Natural killer cell treated with Interleukin-12 subunit alpha and Interleukin-12 subunit beta and Interleukin-15 and Interleukin-18, amount 100 ng/mL, for 72 hours (primary cell): ENCODE results near the gene KCNQ1. TPM values are rescaled to one million over a fixed set of nuclear protein-coding genes. Genes with fewer than 3 reads are reported as not detected.
A peak's percentile ranks its signal among the peaks of the same experiment; 100 is the strongest.

ENCODE experiments used
- ATAC-seq, 2 donors: fragments of 150-1000 bp; cut with Tn5 transposase in 1 of 2; sonication (Bioruptor Pico), chemical (Tn5 transposase) in 1 of 2; 2 replicates each; pipeline ENCODE4 v1.10.0; 2021
- DNase-seq: peaks from one replicate; pipeline ENCODE4 v3.0.0; 2022; ENCODE audit warnings: low spot score
- H3K27ac Mint-ChIP-seq, 2 donors: 1 replicate in 1 of 2; 2 replicates in 1 of 2; pipeline ENCODE4 v1.8.0; 2022; ENCODE audit warnings: mixed read lengths in 2 of 2, mild to moderate bottlenecking in 1 of 2, moderate library complexity in 1 of 2
- H3K27me3 Mint-ChIP-seq, 2 donors: 1 replicate in 1 of 2; 2 replicates in 1 of 2; pipeline ENCODE4 v1.8.0; 2022; ENCODE audit warnings: mixed read lengths in 2 of 2
- H3K36me3 Mint-ChIP-seq: one replicate; pipeline ENCODE4 v1.8.0; 2022; ENCODE audit warnings: mixed read lengths
- H3K4me1 Mint-ChIP-seq, 2 donors: 1 replicate in 1 of 2; 2 replicates in 1 of 2; pipeline ENCODE4 v1.8.0; 2022; ENCODE audit warnings: low read depth in 2 of 2, mixed read lengths in 2 of 2, mild to moderate bottlenecking in 1 of 2
- H3K4me3 Mint-ChIP-seq: one replicate; pipeline ENCODE4 v1.8.0; 2022; ENCODE audit warnings: mixed read lengths
- H3K9me3 Mint-ChIP-seq: 2 replicates; pipeline ENCODE4 v1.8.0; 2022; ENCODE audit warnings: mixed read lengths
- total RNA-seq, 2 donors: library from RNA; stranded (reverse); gene quantifications; one replicate each; pipeline ENCODE4 v1.2.3, GENCODE V29; 2022

The KCNQ1 gene
- total RNA-seq, 2 donors from 2014 or later, result 0.19 to 1.4 TPM

- no peak overlapping the region for H3K27ac Mint-ChIP-seq
Measured at GRCh38 chr11:2447951-2448650, 3.3 kb downstream of the KCNQ1 start.

GRCh38 chr11:2448661-2449547 is 4.1 kb downstream of the KCNQ1 start:
- no peak overlapping the region for H3K4me3 Mint-ChIP-seq
- H3K4me1 Mint-ChIP-seq, result peaks cover 0 to 5% of the 10 kb centered on the region in 2 donors
- no peaks in the 10 kb centered on the region for H3K36me3 Mint-ChIP-seq
- peaks cover 0 to 12% of the 10 kb centered on the region in 2 donors for H3K27me3 Mint-ChIP-seq
- H3K9me3 Mint-ChIP-seq, result no peaks in the 10 kb centered on the region
- no peak overlapping the region for H3K27ac Mint-ChIP-seq
- DNase-seq (peak; percentile 54), ATAC-seq (no peak)

More at GRCh38 chr11:2447951-2448650, 3.3 kb downstream of the KCNQ1 start:
- no peak overlapping the region for H3K4me3 Mint-ChIP-seq
- H3K4me1 Mint-ChIP-seq, result peaks cover 0 to 5% of the 10 kb centered on the region in 2 donors
- ATAC-seq (no peak), DNase-seq (peak; percentile 47)
- no peaks in the 10 kb centered on the region for H3K36me3 Mint-ChIP-seq
- no peaks in the 10 kb centered on the region for H3K9me3 Mint-ChIP-seq
- H3K27me3 Mint-ChIP-seq, result peaks cover 4 to 16% of the 10 kb centered on the region in 2 donors

DNA sequence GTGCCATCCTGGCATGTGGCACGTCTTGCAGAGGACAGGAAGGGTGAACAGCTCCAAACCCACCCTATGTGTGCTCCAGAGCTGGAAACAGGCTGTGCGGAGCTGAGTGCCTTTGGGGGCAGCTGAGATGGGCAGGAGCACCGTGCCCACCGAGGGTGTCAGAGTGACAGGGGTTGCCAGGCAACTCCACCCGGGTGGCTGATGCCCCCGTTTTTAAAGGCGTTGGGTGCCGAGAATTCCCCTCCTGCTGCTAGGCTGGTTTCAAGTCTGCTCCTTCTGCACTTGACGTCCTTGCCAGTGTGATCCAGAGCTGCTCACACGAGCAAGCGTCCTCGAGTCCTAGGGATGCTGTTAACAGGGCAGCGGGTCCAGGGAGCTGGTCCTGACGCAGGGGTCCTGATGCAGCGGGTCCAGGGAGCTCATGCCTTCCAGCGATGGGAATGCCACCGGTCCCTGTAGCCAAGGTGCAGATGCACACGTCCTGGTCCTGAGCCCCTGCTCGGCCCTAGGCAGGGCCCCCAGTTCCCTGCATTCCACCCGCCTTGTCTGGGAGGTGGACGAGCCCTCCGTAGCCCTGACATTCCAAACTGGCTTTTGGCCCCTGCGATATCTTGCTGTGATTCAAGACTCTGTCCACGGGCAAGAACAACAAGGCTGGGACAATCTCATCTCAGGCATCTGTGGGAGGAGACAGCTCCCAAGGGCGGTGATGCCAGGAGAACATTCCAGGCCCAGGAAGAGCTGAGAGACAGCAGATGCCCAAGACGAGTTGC is 4.9 kb downstream of the KCNQ1 start:
- Mint-ChIP-seq H3K4me3 (no peak overlapping the region), H3K9me3 (no peaks in the 10 kb centered on the region), H3K4me1 (peaks cover 0 to 5% of the 10 kb centered on the region in 2 donors), H3K36me3 (no peaks in the 10 kb centered on the region), H3K27me3 (peaks cover 0 to 12% of the 10 kb centered on the region in 2 donors), H3K27ac (no peak overlapping the region)
- DNase-seq, result peak; percentile 2
- no peak for ATAC-seq

- DNase-seq, result peak; percentile 53
- Mint-ChIP-seq H3K36me3 (no peaks in the 10 kb centered on the region), H3K4me3 (no peak overlapping the region), H3K9me3 (no peaks in the 10 kb centered on the region), H3K27me3 (peaks cover 3 to 11% of the 10 kb centered on the region in 2 donors), H3K27ac (no peak overlapping the region), H3K4me1 (peaks cover 0 to 2% of the 10 kb centered on the region in 2 donors)
- no peak for ATAC-seq
Measured at GRCh38 chr11:2450321-2451041, 5.7 kb downstream of the KCNQ1 start.

DNA sequence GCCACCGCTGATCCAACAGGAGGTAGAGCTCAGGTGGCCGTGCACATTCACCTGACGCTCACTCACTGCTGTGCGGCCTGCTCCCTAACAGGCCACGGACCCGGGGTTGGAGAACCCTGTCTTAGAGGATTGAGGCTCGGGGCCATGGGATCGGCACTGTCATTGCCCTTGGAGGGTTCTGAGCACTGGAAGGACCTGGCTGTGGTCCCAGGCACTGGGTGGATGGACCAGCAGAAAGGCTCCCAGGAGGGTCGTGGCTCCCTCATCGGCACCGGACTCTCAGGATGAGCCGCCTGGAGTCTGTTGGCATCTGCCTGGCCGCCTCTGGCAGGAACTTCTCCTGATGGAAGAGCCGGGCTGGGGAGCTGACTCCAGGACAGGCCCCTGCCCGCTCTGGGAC is 6.5 kb downstream of the KCNQ1 start:
- no peak overlapping the region for H3K27ac Mint-ChIP-seq
- DNase-seq, result peak; percentile 20

GRCh38 chr11:2451916-2452315 is 7.1 kb downstream of the KCNQ1 start:
- H3K27me3 Mint-ChIP-seq, result peaks cover 9 to 17% of the 10 kb centered on the region in 2 donors
- H3K27ac Mint-ChIP-seq, result no peak overlapping the region
- ATAC-seq (no peak), DNase-seq (no peak)
- H3K4me1 Mint-ChIP-seq, result peaks cover 0 to 2% of the 10 kb centered on the region in 2 donors
- H3K4me3 Mint-ChIP-seq, result no peak overlapping the region
- no peaks in the 10 kb centered on the region for H3K36me3 Mint-ChIP-seq
- H3K9me3 Mint-ChIP-seq, result no peaks in the 10 kb centered on the region

More for the DNA sequence above, 6.5 kb downstream of the KCNQ1 start:
- Mint-ChIP-seq H3K4me3 (no peak overlapping the region), H3K36me3 (no peaks in the 10 kb centered on the region), H3K4me1 (peaks cover 0 to 2% of the 10 kb centered on the region in 2 donors), H3K9me3 (no peaks in the 10 kb centered on the region), H3K27me3 (peaks cover 9 to 17% of the 10 kb centered on the region in 2 donors)
- ATAC-seq, result no peak

DNA sequence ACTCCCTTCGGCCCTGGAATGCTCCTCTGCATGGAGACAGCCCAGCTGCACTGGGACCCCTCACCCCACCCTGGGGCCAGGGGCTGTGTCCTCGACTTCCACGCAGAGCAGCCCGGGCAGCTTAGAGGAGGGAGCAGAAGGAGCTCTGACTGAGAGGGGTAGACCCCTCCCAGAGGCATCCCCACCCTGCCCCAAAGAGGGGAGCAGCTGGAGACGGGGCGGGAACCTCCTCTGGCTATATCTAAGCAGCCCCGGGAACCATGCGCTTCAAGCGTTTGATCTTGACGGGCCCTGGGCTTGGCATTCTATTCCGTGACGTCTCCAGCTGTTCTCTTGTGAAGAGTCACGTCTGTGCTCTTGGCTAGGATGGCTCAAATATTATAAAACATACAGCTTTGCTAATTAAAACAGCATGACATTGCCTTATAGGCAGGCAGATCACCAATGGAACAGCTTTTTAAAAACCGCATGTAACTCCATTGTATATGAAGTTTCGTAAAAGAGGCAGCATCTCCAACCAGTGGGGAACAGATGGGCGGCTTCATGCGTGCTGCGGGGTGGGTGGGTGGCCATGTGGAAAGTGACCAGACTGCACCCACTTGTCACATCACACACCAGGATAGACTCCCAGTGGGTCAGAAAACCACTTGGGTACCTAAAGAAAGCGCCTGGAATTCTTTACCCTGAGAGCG is 7.7 kb downstream of the KCNQ1 start:
- Mint-ChIP-seq H3K4me3 (no peak overlapping the region), H3K4me1 (no peaks in the 10 kb centered on the region), H3K36me3 (no peaks in the 10 kb centered on the region), H3K27me3 (peaks cover 9 to 15% of the 10 kb centered on the region in 2 donors), H3K27ac (no peak overlapping the region), H3K9me3 (no peaks in the 10 kb centered on the region)
- ATAC-seq (no peak), DNase-seq (peak; percentile 54)

DNA sequence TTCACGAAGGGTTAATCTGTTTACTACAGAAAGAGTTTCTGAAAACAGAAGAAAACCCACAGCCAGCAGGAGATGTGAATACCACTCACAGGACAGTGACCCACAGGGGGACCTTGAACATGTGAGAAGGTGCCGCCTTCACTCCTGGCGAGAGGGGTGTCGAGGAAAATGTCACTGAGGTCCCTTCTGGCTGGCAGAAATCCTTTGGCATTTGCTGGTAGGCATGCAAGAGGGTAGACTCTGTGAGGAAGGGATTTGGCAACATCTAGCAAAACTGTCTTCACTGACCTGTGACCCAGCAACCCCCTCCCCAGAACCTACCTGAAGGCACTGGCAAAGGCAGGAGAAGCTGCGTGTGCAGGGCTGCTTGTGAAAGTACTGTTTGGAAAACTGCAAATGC is 8.6 kb downstream of the KCNQ1 start:
- Mint-ChIP-seq H3K27me3 (peaks cover 9 to 19% of the 10 kb centered on the region in 2 donors), H3K27ac (no peak overlapping the region), H3K4me1 (no peaks in the 10 kb centered on the region), H3K4me3 (no peak overlapping the region), H3K9me3 (no peaks in the 10 kb centered on the region), H3K36me3 (no peaks in the 10 kb centered on the region)
- no peak for ATAC-seq
- DNase-seq, result peak; percentile 50

DNA sequence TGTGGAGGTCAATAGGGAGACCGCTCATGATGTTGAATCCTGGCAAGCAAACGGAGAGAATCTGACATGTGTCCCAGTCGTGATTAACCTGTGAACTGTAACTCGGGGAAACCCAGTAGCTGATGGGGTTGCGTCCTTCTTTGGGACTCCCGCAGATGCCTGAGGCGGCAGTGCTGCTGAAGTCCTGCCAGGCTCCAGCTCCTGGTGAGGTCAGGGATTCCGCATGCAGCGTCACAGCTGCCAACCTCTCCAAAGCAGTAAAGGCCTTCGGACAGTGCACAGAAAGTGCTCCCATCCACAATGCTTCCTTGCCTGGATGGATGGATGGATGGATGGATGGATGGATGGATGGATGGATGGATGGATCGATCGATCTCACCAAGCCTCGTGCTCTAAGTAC is 13.5 kb downstream of the KCNQ1 start:
- no peak for ATAC-seq
- H3K4me3 Mint-ChIP-seq, result no peak overlapping the region
- DNase-seq, result peak; percentile 58

DNA sequence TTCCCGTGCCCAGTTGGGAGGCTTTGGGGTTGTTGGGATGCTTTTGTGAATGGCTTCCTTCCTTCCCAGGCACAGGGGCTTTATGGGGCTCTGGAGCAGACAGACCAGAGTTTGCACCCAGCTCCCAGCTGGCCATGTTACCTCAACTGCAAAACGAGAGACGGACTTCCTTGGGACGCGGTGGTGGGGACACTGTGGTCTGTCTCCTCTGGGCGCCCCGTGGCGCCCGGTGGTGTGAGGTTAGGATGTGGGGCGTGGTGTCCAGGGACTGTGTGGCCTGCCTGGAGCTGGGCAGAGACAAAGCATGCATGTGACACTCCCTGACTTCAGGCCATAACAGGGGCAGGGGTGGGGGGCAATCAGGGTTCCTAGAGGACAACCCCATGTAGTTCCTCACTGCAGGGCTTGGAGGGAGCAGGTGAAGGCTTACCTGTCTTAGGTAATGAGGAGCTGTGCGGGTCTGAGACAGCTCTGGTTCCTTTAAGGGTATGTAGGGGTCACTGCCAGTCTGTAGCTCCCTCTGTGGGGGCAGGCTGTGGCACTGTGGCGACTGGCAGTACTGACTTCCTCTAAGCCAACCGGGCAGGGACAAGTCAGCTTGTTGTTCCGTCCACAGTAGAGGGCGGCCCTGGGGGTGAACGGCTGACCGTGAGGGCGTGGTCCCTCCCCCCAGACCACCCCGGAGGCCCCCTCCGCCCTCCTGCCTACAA is 14.4 kb downstream of the KCNQ1 start:
- H3K4me3 Mint-ChIP-seq, result no peak overlapping the region
- H3K9me3 Mint-ChIP-seq, result no peaks in the 10 kb centered on the region

More for the DNA sequence above, 13.5 kb downstream of the KCNQ1 start:
- Mint-ChIP-seq H3K4me1 (no peaks in the 10 kb centered on the region), H3K27me3 (peaks cover 9 to 29% of the 10 kb centered on the region in 2 donors), H3K27ac (no peak overlapping the region), H3K36me3 (no peaks in the 10 kb centered on the region), H3K9me3 (no peaks in the 10 kb centered on the region)

GRCh38 chr11:2459796-2460531 is 15.2 kb downstream of the KCNQ1 start:
- DNase-seq, result peak; percentile 57
- peaks cover 9 to 31% of the 10 kb centered on the region in 2 donors for H3K27me3 Mint-ChIP-seq
- no peak overlapping the region for H3K27ac Mint-ChIP-seq
- no peaks in the 10 kb centered on the region for H3K4me1 Mint-ChIP-seq
- ATAC-seq, result peak in 1 of 2 donors; percentile 37
- H3K9me3 Mint-ChIP-seq, result no peaks in the 10 kb centered on the region
- no peaks in the 10 kb centered on the region for H3K36me3 Mint-ChIP-seq
- H3K4me3 Mint-ChIP-seq, result no peak overlapping the region

More for the DNA sequence above, 14.4 kb downstream of the KCNQ1 start:
- ATAC-seq (no peak), DNase-seq (peak; percentile 51)
- H3K27ac Mint-ChIP-seq, result no peak overlapping the region
- no peaks in the 10 kb centered on the region for H3K4me1 Mint-ChIP-seq
- H3K27me3 Mint-ChIP-seq, result peaks cover 9 to 31% of the 10 kb centered on the region in 2 donors
- H3K36me3 Mint-ChIP-seq, result no peaks in the 10 kb centered on the region
